Uterus (tissue), 4 donors: ENCODE measurements around the gene IFIH1. TPM values are rescaled to one million over a fixed set of nuclear protein-coding genes. Genes with fewer than 3 reads are reported as not detected.
A peak's percentile ranks its signal among the peaks of the same experiment; 100 is the strongest.

ENCODE experiments used
- DNase-seq, 2 donors: peaks; one replicate each; pipeline ENCODE4 v3.0.0-alpha.2; 2019 to 2020
- H3K27ac ChIP-seq, 2 donors: fragments of 200-600 bp; sonication (generic); 1 replicate in 1 of 2; 2 replicates in 1 of 2; pipeline ENCODE4 v1.5.1; 2016 to 2018
- H3K27me3 ChIP-seq, 2 donors: fragments of 200-600 bp; sonication (generic); one replicate each; pipeline ENCODE4 v1.5.1; 2018 to 2019; ENCODE audit warnings: control low read depth in 1 of 2
- H3K36me3 ChIP-seq, 2 donors: fragments of 200-600 bp; sonication (generic); one replicate each; pipeline ENCODE4 v1.5.1; 2019; ENCODE audit warnings: control low read depth in 1 of 2
- H3K4me1 ChIP-seq, 2 donors: fragments of 200-600 bp; sonication (generic); one replicate each; pipeline ENCODE4 v1.5.1; 2018 to 2019; ENCODE audit warnings: control low read depth in 1 of 2
- H3K4me3 ChIP-seq, 2 donors: fragments of 200-600 bp; sonication (generic); 1 replicate in 1 of 2; 2 replicates in 1 of 2; pipeline ENCODE4 v1.5.1; 2018 to 2019; ENCODE audit warnings: mild to moderate bottlenecking in 1 of 2
- H3K9me3 ChIP-seq, 2 donors: fragments of 200-600 bp; sonication (generic); one replicate each; pipeline ENCODE4 v1.5.1; 2019; ENCODE audit warnings: control low read depth in 1 of 2
- POLR2A ChIP-seq, 2 donors: fragments of 450-650 bp; IDR thresholded peaks; one replicate each; pipeline ENCODE4 v1.6.1; 2016; ENCODE audit warnings: antibody characterized with exemption in 2 of 2, mild to moderate bottlenecking in 1 of 2, moderate library complexity in 1 of 2
- intact Hi-C: fragments of 100-400 bp; cut with DNase I; formaldehyde crosslinking; loops from one replicate; pipeline ENCODE4 v1.15.1; 2023; ENCODE audit warnings: low total_unique reads
- total RNA-seq, 4 donors: library from RNA; depleted of rRNA in 3 of 4; stranded (reverse); fragments of >200 nt in 3 of 4; gene quantifications; one replicate each; pipeline versions ENCODE4 v1.1.0 to v1.2.4, GENCODE V29; 2014 to 2023
- TF ChIP-seq, protein P1 (sequence below), 4 experiments: fragments of 200-600 bp in 2 of 4; fragments of 450-650 bp in 2 of 4; sonication (generic) in 2 of 4; IDR thresholded peaks; one replicate each; pipeline ENCODE4 v1.5.1; 2016 to 2019; ENCODE audit warnings: antibody characterized with exemption in 4 of 4, mild to moderate bottlenecking in 2 of 4, moderate library complexity in 1 of 4
- donor health status: DM: yes; HTN: yes; CAD: no.

Gene IFIH1
- total RNA-seq, 4 donors from 2014 or later = 5.6 to 31.4 (median 10.4) TPM

DNA sequence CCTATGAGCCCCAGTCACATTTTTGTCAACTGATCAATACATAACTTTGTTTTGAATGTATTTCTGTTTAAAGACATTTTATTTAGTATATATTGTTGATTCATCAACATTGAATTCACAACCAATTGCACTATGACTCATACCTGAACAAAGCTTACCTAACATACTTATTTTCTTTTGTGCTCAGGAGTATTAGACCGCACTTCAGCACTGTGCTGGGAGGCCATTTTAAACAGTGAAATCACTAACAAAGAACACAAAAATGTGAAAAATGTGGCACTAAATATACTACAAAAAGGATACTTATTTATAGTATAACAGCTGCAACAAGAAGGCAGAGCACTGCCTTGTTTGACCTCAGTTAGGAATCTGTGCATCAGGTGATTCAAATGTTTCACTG is 12.4 kb upstream of the IFIH1 start:
- intact Hi-C loops = no loop called here
- no peaks in the 10 kb centered on the region for H3K4me1 ChIP-seq
- no peaks in the 10 kb centered on the region for H3K27me3 ChIP-seq

DNA sequence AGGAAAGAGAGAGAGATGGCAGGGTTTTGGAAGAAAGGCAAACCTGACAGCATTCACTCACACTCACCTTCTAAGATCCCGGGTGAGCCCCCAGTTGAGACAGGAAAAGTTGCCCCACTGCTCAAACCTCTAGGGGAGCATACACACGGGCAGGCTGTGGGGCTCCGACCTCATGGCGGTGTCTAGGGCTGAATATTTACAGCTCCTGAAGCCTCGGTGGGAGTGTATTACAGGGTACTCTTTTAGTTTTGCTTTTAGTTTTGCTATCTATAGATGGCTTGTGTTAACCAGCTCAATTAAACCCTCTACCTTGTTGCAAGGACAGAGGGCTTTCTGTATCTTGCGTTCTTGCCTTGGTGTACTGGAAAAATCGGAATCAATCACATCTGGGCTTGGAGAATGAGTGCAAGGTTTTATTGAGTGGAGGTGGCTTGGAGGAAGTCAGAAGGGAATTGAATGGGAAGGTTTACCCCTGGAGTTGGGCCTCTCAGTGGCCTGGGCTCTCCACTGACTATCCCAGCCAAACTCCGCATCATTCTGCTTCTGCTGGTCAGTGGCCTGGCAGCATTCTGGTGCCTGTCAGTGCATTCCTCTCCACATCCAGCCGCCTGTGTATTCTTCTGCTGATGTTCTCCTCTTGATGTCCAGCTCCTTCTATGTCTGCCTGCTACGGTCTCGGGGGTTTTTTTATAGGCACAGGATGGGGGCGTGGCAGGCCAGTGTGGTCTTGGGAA is 10.1 kb upstream of the IFIH1 start:
- H3K4me3 ChIP-seq = no peak overlapping the region
- no peak overlapping the region for H3K27ac ChIP-seq
- H3K9me3 ChIP-seq = no peaks in the 10 kb centered on the region
- TF ChIP-seq, protein P1, sequence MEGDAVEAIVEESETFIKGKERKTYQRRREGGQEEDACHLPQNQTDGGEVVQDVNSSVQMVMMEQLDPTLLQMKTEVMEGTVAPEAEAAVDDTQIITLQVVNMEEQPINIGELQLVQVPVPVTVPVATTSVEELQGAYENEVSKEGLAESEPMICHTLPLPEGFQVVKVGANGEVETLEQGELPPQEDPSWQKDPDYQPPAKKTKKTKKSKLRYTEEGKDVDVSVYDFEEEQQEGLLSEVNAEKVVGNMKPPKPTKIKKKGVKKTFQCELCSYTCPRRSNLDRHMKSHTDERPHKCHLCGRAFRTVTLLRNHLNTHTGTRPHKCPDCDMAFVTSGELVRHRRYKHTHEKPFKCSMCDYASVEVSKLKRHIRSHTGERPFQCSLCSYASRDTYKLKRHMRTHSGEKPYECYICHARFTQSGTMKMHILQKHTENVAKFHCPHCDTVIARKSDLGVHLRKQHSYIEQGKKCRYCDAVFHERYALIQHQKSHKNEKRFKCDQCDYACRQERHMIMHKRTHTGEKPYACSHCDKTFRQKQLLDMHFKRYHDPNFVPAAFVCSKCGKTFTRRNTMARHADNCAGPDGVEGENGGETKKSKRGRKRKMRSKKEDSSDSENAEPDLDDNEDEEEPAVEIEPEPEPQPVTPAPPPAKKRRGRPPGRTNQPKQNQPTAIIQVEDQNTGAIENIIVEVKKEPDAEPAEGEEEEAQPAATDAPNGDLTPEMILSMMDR (IDR thresholded peaks at IDR 0.05) = no peak
- no peak for TF ChIP-seq POLR2A (IDR thresholded peaks at IDR 0.05)
- no peaks in the 10 kb centered on the region for H3K36me3 ChIP-seq
- no peaks in the 10 kb centered on the region for H3K27me3 ChIP-seq
- no peak for DNase-seq
- no peaks in the 10 kb centered on the region for H3K4me1 ChIP-seq
- intact Hi-C loops = no loop called here

More for the DNA sequence above, 12.4 kb upstream of the IFIH1 start:
- no peaks in the 10 kb centered on the region for H3K36me3 ChIP-seq
- no peak for TF ChIP-seq POLR2A (IDR thresholded peaks at IDR 0.05)
- no peak overlapping the region for H3K27ac ChIP-seq
- no peak for DNase-seq
- H3K9me3 ChIP-seq = no peaks in the 10 kb centered on the region
- no peak overlapping the region for H3K4me3 ChIP-seq

DNA sequence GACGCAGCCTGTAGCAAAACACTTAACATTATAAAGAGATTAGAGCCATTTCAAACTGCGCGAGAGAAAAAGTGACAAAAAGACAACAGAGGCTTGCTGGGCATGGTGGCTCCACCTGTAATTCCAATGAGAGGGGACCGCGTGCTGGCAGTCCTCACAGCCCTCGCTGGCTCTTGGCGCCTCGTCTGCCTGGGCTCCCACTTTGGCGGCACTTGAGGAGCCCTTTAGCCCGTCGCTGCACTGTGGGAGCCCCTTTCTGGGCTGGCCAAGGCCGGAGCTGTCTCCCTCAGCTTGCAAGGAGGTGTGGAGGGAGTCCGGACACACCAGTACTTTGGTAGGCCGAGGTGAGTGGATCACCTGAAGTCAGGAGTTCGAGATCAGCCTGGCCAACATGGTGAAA is 9.3 kb upstream of the IFIH1 start:
- no peaks in the 10 kb centered on the region for H3K9me3 ChIP-seq
- DNase-seq = no peak
- H3K4me3 ChIP-seq = no peak overlapping the region
- intact Hi-C loops = no loop called here
- no peaks in the 10 kb centered on the region for H3K27me3 ChIP-seq
- no peak overlapping the region for H3K27ac ChIP-seq
- TF ChIP-seq POLR2A (IDR thresholded peaks at IDR 0.05) = no peak
- TF ChIP-seq, protein P1 (IDR thresholded peaks at IDR 0.05) = no peak
- no peaks in the 10 kb centered on the region for H3K4me1 ChIP-seq
- H3K36me3 ChIP-seq = no peaks in the 10 kb centered on the region

DNA sequence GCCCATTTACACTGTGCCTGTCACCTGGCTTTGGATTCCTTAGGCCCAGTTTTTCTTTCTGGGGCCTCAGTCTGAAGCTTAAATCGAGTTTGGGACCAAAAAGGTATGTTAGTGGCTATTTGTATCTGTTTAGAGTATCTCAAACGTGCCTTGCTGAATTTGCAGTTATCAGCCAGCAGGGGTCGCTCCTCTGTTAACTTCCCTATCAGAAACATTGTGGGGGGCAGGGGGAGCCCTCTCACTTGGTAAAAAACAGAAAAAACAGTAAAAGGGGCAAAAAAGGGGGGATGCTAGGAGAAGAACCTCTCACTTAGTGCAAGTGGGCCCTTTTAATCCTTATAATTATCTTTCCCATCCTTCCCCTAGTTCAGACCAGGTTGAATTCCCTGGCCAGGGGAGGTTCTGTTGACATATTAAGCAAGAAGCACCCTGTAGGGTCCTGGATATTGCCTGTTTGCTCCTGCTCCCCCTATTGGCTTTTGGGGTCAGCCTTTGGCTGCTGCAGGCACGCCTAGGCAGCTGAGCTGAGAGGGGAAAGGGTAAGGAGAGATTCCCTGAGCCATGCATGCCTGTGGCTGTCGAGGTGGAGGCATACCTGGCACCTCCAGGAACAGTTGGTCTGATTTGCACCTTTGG is 8.8 kb upstream of the IFIH1 start:
- Histone ChIP-seq H3K9me3 (no peaks in the 10 kb centered on the region), H3K36me3 (no peaks in the 10 kb centered on the region)
- intact Hi-C loops = no loop called here

DNA sequence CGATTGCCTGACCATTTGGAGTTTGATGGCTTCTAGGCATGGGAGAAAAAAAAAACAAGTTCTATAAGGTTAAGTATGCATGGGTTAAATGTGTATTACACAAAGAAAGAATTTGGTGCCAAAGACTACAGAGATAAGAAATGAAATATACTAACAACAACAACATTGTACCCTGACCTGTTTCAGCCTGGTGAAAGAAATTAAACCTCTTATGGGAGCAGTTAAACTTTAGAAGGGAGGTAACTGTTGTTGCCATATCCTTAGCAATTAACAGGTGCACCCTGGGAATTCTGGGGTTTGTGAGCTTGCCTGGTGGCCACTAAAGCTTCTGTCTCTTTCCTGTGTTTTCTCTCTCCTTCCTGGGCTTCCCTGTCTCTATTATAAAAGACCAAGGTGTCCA is 6.5 kb upstream of the IFIH1 start:
- Histone ChIP-seq H3K27ac (no peak overlapping the region), H3K27me3 (no peaks in the 10 kb centered on the region), H3K4me3 (no peak overlapping the region), H3K4me1 (peaks cover 0 to 7% of the 10 kb centered on the region in 2 donors), H3K9me3 (no peaks in the 10 kb centered on the region), H3K36me3 (no peaks in the 10 kb centered on the region)
- DNase-seq = no peak
- intact Hi-C loops = no loop called here
- TF ChIP-seq, protein P1 (IDR thresholded peaks at IDR 0.05) = no peak
- no peak for TF ChIP-seq POLR2A (IDR thresholded peaks at IDR 0.05)

More for the DNA sequence above, 8.8 kb upstream of the IFIH1 start:
- no peak for DNase-seq
- Histone ChIP-seq H3K27me3 (no peaks in the 10 kb centered on the region), H3K27ac (no peak overlapping the region), H3K4me1 (no peaks in the 10 kb centered on the region), H3K4me3 (no peak overlapping the region)
- TF ChIP-seq POLR2A (IDR thresholded peaks at IDR 0.05) = no peak
- TF ChIP-seq, protein P1 (IDR thresholded peaks at IDR 0.05) = peak in 1 of 4 experiments; percentile 14
